ENCODE results near the gene MRAS. TPM values are rescaled to one million over a fixed set of nuclear protein-coding genes. Genes with fewer than 3 reads are reported as not detected.

The MRAS gene
- total and polyA plus RNA-seq, 4 donors, result 12.6 to 28.7 (median 22.3) TPM

DNA sequence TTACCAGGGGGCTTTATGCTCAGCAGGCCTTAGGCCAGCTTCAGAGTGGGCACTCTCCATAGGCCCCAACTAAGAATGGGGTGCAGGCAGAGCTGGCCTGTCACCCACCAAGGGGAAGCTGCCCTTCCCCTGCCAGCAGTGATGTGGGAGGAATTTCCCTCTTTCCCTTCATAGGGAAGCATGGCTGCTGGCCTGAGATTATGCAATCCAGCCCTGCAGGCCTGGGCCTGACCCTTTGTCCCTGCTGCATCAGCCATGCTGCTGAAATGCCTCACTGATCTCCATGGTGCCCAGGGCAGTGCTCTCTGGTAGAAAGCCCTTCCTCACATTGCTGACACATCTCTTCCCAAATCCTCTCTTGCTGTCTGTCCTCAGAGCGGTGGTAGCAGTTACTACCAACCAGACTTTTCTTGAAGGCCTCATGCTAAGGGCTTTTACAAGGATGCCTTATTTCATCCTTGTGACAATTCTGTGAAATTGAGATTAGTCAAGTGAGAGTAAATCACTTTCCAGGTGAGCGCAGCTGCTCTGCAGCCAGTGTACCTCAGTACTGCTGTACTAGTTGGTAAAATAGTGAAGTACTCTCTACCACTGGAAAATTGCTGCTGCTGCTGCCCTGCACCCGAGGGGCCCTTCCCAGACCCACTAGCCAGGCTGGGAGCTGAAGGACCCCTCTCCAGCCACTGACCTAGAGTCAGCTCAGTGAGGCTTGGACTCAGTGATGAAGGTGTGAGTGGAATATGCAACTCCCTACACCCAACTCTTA lies 33.8 kb downstream of the MRAS start:
- peaks cover 0 to 3% (median under 1%) of the 10 kb centered on the region in 4 donors for H3K36me3 ChIP-seq (ENCODE audit: control insufficient read depth in 4 of 4, insufficient read depth in 4 of 4, low read length in 4 of 4)
- no peak overlapping the region for H3K4me3 ChIP-seq
- H3K9ac ChIP-seq (ENCODE audit: insufficient read depth in 1 of 2, low read length in 2 of 2), result peak overlapping the region in 1 of 2 donors; percentile 0
- WGBS, 2 donors, result 88 to 89% methylated on average over 3 of the region's 3 CpGs
- TF ChIP-seq, protein P1, sequence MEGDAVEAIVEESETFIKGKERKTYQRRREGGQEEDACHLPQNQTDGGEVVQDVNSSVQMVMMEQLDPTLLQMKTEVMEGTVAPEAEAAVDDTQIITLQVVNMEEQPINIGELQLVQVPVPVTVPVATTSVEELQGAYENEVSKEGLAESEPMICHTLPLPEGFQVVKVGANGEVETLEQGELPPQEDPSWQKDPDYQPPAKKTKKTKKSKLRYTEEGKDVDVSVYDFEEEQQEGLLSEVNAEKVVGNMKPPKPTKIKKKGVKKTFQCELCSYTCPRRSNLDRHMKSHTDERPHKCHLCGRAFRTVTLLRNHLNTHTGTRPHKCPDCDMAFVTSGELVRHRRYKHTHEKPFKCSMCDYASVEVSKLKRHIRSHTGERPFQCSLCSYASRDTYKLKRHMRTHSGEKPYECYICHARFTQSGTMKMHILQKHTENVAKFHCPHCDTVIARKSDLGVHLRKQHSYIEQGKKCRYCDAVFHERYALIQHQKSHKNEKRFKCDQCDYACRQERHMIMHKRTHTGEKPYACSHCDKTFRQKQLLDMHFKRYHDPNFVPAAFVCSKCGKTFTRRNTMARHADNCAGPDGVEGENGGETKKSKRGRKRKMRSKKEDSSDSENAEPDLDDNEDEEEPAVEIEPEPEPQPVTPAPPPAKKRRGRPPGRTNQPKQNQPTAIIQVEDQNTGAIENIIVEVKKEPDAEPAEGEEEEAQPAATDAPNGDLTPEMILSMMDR (IDR thresholded peaks at IDR 0.05; ENCODE audit: control extremely low read depth, extremely low read depth), result no peak
- H3K27ac ChIP-seq (ENCODE audit: low read depth in 1 of 2, low read length in 1 of 2), result peak overlapping the region; percentile 81 to 92
- DNase-seq (peak; percentile 17 to 57 (median 31)), ATAC-seq (ENCODE audit: insufficient read depth, low FRiP score) (peak; percentile 86)
- no peaks in the 10 kb centered on the region for H3K27me3 ChIP-seq (ENCODE audit: control insufficient read depth in 3 of 3, insufficient read depth in 3 of 3, low read length in 2 of 3)
- H3K4me1 ChIP-seq (ENCODE audit: control insufficient read depth in 5 of 5, insufficient read depth in 5 of 5, low read length in 5 of 5), result peaks cover 0 to 21% (median 7%) of the 10 kb centered on the region in 5 donors
- no peaks in the 10 kb centered on the region for H3K9me3 ChIP-seq (ENCODE audit: control insufficient read depth in 4 of 4, insufficient read depth in 3 of 4, low read length in 3 of 4)

DNA sequence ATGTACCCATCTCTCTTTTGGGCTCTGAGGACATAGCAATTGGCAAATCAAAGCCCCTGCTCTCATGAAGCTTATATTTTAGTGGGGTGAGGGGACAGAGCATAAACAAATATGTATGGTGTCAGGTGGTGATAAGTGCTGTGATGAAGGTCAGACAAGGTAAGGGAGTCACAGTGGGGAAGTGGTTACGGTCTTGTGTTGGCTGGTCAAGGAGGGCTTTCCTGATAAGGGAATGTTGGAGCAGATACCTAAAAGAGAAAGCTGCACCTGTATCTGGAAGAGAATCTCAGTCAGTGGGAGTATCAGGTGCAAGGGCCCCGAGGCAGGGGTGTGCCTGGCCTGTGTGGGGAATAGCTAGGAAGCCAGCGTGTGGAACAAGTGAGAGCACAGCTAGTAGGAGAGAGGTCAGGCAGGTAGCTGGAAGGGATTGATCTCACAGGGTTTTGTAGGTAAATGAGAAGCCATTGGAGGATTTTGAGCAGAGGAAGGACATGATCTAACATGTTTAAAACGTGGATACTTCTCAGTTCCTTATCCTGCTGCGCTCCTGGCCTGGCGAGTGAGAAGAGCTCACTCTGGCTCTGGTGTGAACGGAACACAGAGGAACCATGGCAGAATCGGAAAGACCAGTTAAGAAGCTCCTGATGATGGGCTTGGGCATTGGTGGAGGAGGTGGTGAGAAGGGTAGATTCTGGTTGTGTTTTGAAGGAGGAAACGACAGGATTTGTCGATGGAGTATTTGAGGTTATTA lies 35.5 kb downstream of the MRAS start:
- DNase-seq (no peak), ATAC-seq (ENCODE audit: insufficient read depth, low FRiP score) (no peak)
- peaks cover 0 to 21% (median 5%) of the 10 kb centered on the region in 5 donors for H3K4me1 ChIP-seq (ENCODE audit: control insufficient read depth in 5 of 5, insufficient read depth in 5 of 5, low read length in 5 of 5)
- WGBS, 2 donors, result 90 to 93% methylated on average over 10 of the region's 10 CpGs
- H3K36me3 ChIP-seq (ENCODE audit: control insufficient read depth in 4 of 4, insufficient read depth in 4 of 4, low read length in 4 of 4), result peaks cover 0 to 1% (median 0%) of the 10 kb centered on the region in 4 donors
- TF ChIP-seq, protein P1 (IDR thresholded peaks at IDR 0.05; ENCODE audit: control extremely low read depth, extremely low read depth), result no peak
- no peaks in the 10 kb centered on the region for H3K27me3 ChIP-seq (ENCODE audit: control insufficient read depth in 3 of 3, insufficient read depth in 3 of 3, low read length in 2 of 3)
- no peaks in the 10 kb centered on the region for H3K9me3 ChIP-seq (ENCODE audit: control insufficient read depth in 4 of 4, insufficient read depth in 3 of 4, low read length in 3 of 4)
- no peak overlapping the region for H3K9ac ChIP-seq (ENCODE audit: insufficient read depth in 1 of 2, low read length in 2 of 2)
- H3K27ac ChIP-seq (ENCODE audit: low read depth in 1 of 2, low read length in 1 of 2), result peak overlapping the region in 1 of 2 donors; percentile 92
- H3K4me3 ChIP-seq, result no peak overlapping the region

DNA sequence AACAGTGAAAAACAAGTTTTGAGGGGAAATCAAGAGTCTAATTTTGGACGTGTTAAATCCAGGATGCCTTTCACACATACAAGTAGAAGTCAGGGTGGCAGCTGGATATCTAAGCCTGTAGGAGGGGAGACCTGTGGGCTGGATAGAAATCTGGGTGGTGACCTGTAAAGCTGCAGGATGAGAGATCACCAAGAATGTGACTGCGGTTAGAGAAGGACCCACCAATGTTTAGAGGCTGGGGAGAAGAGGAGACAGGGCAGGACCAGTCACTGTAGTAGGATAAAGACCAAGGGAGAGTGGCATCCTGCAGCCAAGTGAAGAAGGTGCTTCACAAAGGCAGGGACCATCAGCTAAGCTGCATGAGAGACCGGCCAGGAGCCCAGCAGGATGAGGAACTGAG lies 36.2 kb downstream of the MRAS start:
- DNase-seq, result no peak
- H3K27ac ChIP-seq (ENCODE audit: low read depth in 1 of 2, low read length in 1 of 2), result peak overlapping the region in 1 of 2 donors; percentile 92
- TF ChIP-seq, protein P1 (IDR thresholded peaks at IDR 0.05; ENCODE audit: control extremely low read depth, extremely low read depth), result no peak
- H3K36me3 ChIP-seq (ENCODE audit: control insufficient read depth in 4 of 4, insufficient read depth in 4 of 4, low read length in 4 of 4), result no peaks in the 10 kb centered on the region
- no peak overlapping the region for H3K4me3 ChIP-seq
- H3K27me3 ChIP-seq (ENCODE audit: control insufficient read depth in 3 of 3, insufficient read depth in 3 of 3, low read length in 2 of 3), result no peaks in the 10 kb centered on the region
- H3K9ac ChIP-seq (ENCODE audit: insufficient read depth in 1 of 2, low read length in 2 of 2), result no peak overlapping the region
- peaks cover 0 to 21% (median 7%) of the 10 kb centered on the region in 5 donors for H3K4me1 ChIP-seq (ENCODE audit: control insufficient read depth in 5 of 5, insufficient read depth in 5 of 5, low read length in 5 of 5)
- no peak for ATAC-seq (ENCODE audit: insufficient read depth, low FRiP score)
- H3K9me3 ChIP-seq (ENCODE audit: control insufficient read depth in 4 of 4, insufficient read depth in 3 of 4, low read length in 3 of 4), result no peaks in the 10 kb centered on the region
- WGBS, 2 donors, result 86 to 90% methylated on average over 3 of the region's 3 CpGs
